HG03460 (cell line): Measurements from ENCODE around the gene SMIM44.

ENCODE experiments used
- ATAC-seq: cut with Tn5 transposase; IDR thresholded peaks from one replicate; pipeline ENCODE4 v1.9.1; 2021; ENCODE audit not compliant: unreplicated experiment

Gene SMIM44

GRCh38 chr19:3442487-3443071 is 40.7 kb downstream of the SMIM44 start:
- no peak for ATAC-seq

GRCh38 chr19:3441986-3442329 is 41.3 kb downstream of the SMIM44 start:
- ATAC-seq, result no peak

- ATAC-seq, result no peak
These were observed 41.9 kb downstream of the SMIM44 start for GRCh38 chr19:3441089-3441985.

GRCh38 chr19:3440082-3440481 is 43.2 kb downstream of the SMIM44 start:
- ATAC-seq, result no peak

GRCh38 chr19:3434630-3435553 is 48.3 kb downstream of the SMIM44 start:
- peak; percentile 85 for ATAC-seq

GRCh38 chr19:3433805-3434540 is 49.3 kb downstream of the SMIM44 start:
- ATAC-seq, result no peak

GRCh38 chr19:3433313-3433712 is 49.9 kb downstream of the SMIM44 start:
- ATAC-seq, result no peak
